GM23338 (cell line): ENCODE data around the gene CNOT11. TPM values are rescaled to one million over a fixed set of nuclear protein-coding genes. Genes with fewer than 3 reads are reported as not detected.

Experiments used
- ATAC-seq: fragments of 200-7000 bp; cut with Tn5 transposase; 3 replicates; pipeline ENCODE4 v1.9.1; 2020
- DNase-seq: peaks from one replicate; pipeline ENCODE4 v3.0.0-alpha.2; 2015; ENCODE audit warnings: low spot score
- H2AFZ ChIP-seq: fragments of 200-600 bp; sonication (generic); 2 replicates; pipeline ENCODE4 v1.8.0; 2016; ENCODE audit warnings: antibody characterized with exemption, mild to moderate bottlenecking, moderate library complexity
- H3F3A ChIP-seq: fragments of 200-600 bp; sonication (generic); replicated peaks from 2 replicates; pipeline ENCODE4 v1.8.0; 2017; ENCODE audit warnings: antibody characterized with exemption, mixed run types, low read depth
- H3K27ac ChIP-seq: fragments of 200-600 bp; sonication (generic); 2 replicates; pipeline ENCODE4 v1.6.1; 2016; ENCODE audit warnings: low read depth
- H3K27me3 ChIP-seq: fragments of 200-600 bp; sonication (generic); 2 replicates; pipeline ENCODE4 v1.8.0; 2016; ENCODE audit warnings: mild to moderate bottlenecking, mixed run types, moderate library complexity; ENCODE audit not compliant: insufficient read depth
- H3K36me3 ChIP-seq: fragments of 200-600 bp; sonication (generic); 2 replicates; pipeline ENCODE4 v1.8.0; 2016; ENCODE audit warnings: mild to moderate bottlenecking; ENCODE audit not compliant: insufficient read depth
- H3K4me1 ChIP-seq: fragments of 200-600 bp; sonication (generic); 2 replicates; pipeline ENCODE4 v1.8.0; 2016; ENCODE audit warnings: mild to moderate bottlenecking, moderate library complexity; ENCODE audit not compliant: insufficient read depth
- H3K4me2 ChIP-seq: fragments of 200-600 bp; sonication (generic); 2 replicates; pipeline ENCODE4 v1.7.1; 2017; ENCODE audit warnings: mixed run types
- H3K4me3 ChIP-seq: fragments of 200-600 bp; sonication (generic); 2 replicates; pipeline ENCODE4 v1.6.1; 2016; ENCODE audit warnings: mixed run types
- H3K79me2 ChIP-seq: fragments of 200-600 bp; sonication (generic); replicated peaks from 2 replicates; pipeline ENCODE4 v1.8.0; 2017; ENCODE audit warnings: mild to moderate bottlenecking; ENCODE audit not compliant: insufficient read depth
- H3K9me2 ChIP-seq: fragments of 200-600 bp; sonication (generic); 2 replicates; pipeline ENCODE4 v1.8.0; 2017; ENCODE audit not compliant: insufficient read depth
- H4K20me1 ChIP-seq: fragments of 200-600 bp; sonication (generic); replicated peaks from 2 replicates; pipeline ENCODE4 v1.8.0; 2017; ENCODE audit warnings: mild to moderate bottlenecking; ENCODE audit not compliant: insufficient read depth
- H3K27ac Mint-ChIP-seq: 2 replicates; pipeline ENCODE4 v1.8.0; 2020; ENCODE audit warnings: inconsistent platforms, mild to moderate bottlenecking, moderate library complexity, mixed read lengths
- H3K27me3 Mint-ChIP-seq: 3 replicates; pipeline ENCODE4 v1.8.0; 2022; ENCODE audit warnings: low read depth, mild to moderate bottlenecking, moderate library complexity, mixed read lengths, inconsistent platforms; ENCODE audit not compliant: insufficient read depth, poor library complexity
- H3K36me3 Mint-ChIP-seq: 3 replicates; pipeline ENCODE4 v1.8.0; 2021; ENCODE audit warnings: low read depth, mild to moderate bottlenecking, inconsistent platforms, moderate library complexity, mixed read lengths
- H3K4me1 Mint-ChIP-seq: 3 replicates; pipeline ENCODE4 v1.8.0; 2020; ENCODE audit warnings: mild to moderate bottlenecking, inconsistent platforms, mixed read lengths
- H3K4me3 Mint-ChIP-seq: 3 replicates; pipeline ENCODE4 v1.8.0; 2021; ENCODE audit warnings: moderate library complexity, mild to moderate bottlenecking, inconsistent platforms, mixed read lengths
- H3K9me3 Mint-ChIP-seq: 3 replicates; pipeline ENCODE4 v1.8.0; 2020; ENCODE audit warnings: moderate library complexity, mild to moderate bottlenecking, inconsistent platforms, mixed read lengths
- CREB1 ChIP-seq: fragments of 250-450 bp; sonication (Bioruptor Pico); IDR thresholded peaks from 2 replicates; pipeline ENCODE4 v1.5.0; 2020; ENCODE audit warnings: low read depth, mild to moderate bottlenecking, moderate library complexity
- EZH2 ChIP-seq: fragments of 200-600 bp; sonication (generic); IDR thresholded peaks from one replicate; pipeline ENCODE4 v1.8.0; 2017; ENCODE audit warnings: antibody characterized with exemption, mild to moderate bottlenecking, low read depth; ENCODE audit not compliant: unreplicated experiment
- EZH2phosphoT487 ChIP-seq: fragments of 200-600 bp; sonication (generic); IDR thresholded peaks from one replicate; pipeline ENCODE4 v1.8.1; 2018; ENCODE audit warnings: antibody characterized with exemption; ENCODE audit not compliant: unreplicated experiment
- JUNB ChIP-seq: IDR thresholded peaks from one replicate; pipeline ENCODE4 v1.6.1; 2016; ENCODE audit warnings: antibody characterized with exemption; ENCODE audit not compliant: unreplicated experiment
- POLR2AphosphoS5 ChIP-seq: IDR thresholded peaks from 2 replicates; pipeline ENCODE4 v1.6.1; 2016; ENCODE audit warnings: antibody characterized with exemption, low read depth
- STAT1 ChIP-seq: IDR thresholded peaks from one replicate; pipeline ENCODE4 v1.6.1; 2016; ENCODE audit warnings: antibody characterized with exemption; ENCODE audit not compliant: unreplicated experiment
- polyA plus RNA-seq: library from polyadenylated mRNA; unstranded; fragments of >200 nt; fragmentation: Nextera tagmentation; extraction: Ambion mirVana; gene quantifications from 2 replicates; pipeline ENCODE4 v1.2.1, GENCODE V29; 2016
- total RNA-seq: library from RNA; depleted of rRNA; stranded (reverse); fragments of >200 nt; shearing (Covaris generic); gene quantifications from 2 replicates; pipeline ENCODE4 v1.2.3, GENCODE V29; 2014
- TF ChIP-seq, protein P1 (sequence below), 2 experiments: fragments of 200-600 bp in 1 of 2; sonication (generic) in 1 of 2; conservative IDR thresholded peaks; 2 replicates each; pipeline versions ENCODE4 v1.5.1 to v1.6.1; 2016 to 2017; ENCODE audit warnings: antibody characterized with exemption in 2 of 2, low read depth in 2 of 2, mild to moderate bottlenecking in 2 of 2, moderate library complexity in 1 of 2
- TF ChIP-seq, protein P2 (sequence below): fragments of 250-450 bp; sonication (Bioruptor Pico); IDR thresholded peaks from 2 replicates; pipeline ENCODE4 v1.5.0; 2020; ENCODE audit warnings: mild to moderate bottlenecking, moderate library complexity

The CNOT11 gene
- total and polyA plus RNA-seq, 2 experiments from 2014 or later: 34.8 to 74.2 TPM

DNA sequence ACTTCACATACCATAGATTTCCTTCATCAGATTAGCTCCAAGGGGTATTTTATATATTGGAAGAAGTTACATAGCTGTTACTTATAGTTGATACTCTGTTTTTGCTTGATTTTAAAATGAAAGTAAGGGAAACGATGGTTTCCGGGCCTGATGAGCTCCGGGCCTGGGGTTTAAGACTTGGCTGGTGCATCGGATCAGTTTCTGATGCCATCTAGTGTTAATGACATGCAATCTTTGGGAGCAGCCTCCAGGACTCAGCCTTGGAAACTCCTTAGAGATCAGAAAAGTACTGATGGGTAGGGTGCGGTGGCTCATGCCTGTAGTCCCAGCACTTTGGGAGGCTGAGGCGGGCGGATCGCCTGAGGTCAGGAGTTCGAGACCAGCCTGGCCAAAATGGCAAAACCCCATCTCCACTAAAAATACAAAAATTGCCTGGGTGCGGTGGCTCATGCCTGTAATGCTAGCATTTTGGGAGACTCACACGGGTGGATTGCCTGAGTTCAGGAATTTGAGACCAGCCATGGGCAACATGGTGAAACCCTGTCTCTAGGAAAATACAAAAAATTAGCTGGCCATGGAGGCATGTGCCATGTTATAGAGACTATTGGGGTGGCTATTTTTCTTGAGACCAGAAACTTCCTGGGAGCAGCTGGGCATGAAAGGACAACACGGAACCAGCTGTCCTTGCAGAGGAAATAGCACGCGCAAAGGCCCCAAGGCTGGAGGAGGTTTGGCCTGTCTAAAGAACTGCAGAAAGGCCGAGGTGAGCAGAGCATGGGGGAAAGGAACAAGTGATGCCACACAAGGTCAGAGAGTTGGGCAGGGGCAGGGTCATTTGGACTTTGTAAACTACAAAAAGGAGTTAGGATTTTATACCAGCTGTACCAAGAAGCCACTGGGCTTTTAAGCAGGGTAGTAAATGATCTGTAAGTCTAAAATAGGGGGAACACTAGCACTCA, 46.9 kb upstream of the CNOT11 start:
- peaks cover 8% of the 10 kb centered on the region for H3K27me3 Mint-ChIP-seq
- H3K36me3 ChIP-seq: no peaks in the 10 kb centered on the region; the same call in 1 of the 2 replicates
- H3K36me3 Mint-ChIP-seq: no peaks in the 10 kb centered on the region
- no peak overlapping the region for H2AFZ ChIP-seq
- TF ChIP-seq, protein P1, sequence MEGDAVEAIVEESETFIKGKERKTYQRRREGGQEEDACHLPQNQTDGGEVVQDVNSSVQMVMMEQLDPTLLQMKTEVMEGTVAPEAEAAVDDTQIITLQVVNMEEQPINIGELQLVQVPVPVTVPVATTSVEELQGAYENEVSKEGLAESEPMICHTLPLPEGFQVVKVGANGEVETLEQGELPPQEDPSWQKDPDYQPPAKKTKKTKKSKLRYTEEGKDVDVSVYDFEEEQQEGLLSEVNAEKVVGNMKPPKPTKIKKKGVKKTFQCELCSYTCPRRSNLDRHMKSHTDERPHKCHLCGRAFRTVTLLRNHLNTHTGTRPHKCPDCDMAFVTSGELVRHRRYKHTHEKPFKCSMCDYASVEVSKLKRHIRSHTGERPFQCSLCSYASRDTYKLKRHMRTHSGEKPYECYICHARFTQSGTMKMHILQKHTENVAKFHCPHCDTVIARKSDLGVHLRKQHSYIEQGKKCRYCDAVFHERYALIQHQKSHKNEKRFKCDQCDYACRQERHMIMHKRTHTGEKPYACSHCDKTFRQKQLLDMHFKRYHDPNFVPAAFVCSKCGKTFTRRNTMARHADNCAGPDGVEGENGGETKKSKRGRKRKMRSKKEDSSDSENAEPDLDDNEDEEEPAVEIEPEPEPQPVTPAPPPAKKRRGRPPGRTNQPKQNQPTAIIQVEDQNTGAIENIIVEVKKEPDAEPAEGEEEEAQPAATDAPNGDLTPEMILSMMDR (conservative IDR thresholded peaks at IDR 0.05; ENCODE audit: low read depth in 2 of 2): peak; percentile 57 to 79
- TF ChIP-seq JUNB: no peak
- no peaks in the 10 kb centered on the region for H4K20me1 ChIP-seq
- H3K27ac Mint-ChIP-seq: no peak overlapping the region
- no peaks in the 10 kb centered on the region for H3F3A ChIP-seq
- peak; percentile 97 for ATAC-seq
- H3K4me2 ChIP-seq: no peak overlapping the region
- no peaks in the 10 kb centered on the region for H3K27me3 ChIP-seq
- peak; percentile 82 for DNase-seq
- no peaks in the 10 kb centered on the region for H3K4me1 ChIP-seq
- H3K79me2 ChIP-seq: no peaks in the 10 kb centered on the region
- no peak overlapping the region for H3K4me3 Mint-ChIP-seq
- H3K27ac ChIP-seq: no peak overlapping the region
- H3K4me1 Mint-ChIP-seq: peaks cover 14% of the 10 kb centered on the region; the same call in 2 of the 3 replicates
- peaks cover 10% of the 10 kb centered on the region; the same call in 2 of the 3 replicates for H3K9me3 Mint-ChIP-seq
- no peaks in the 10 kb centered on the region for H3K9me2 ChIP-seq
- H3K4me3 ChIP-seq: no peak overlapping the region

DNA sequence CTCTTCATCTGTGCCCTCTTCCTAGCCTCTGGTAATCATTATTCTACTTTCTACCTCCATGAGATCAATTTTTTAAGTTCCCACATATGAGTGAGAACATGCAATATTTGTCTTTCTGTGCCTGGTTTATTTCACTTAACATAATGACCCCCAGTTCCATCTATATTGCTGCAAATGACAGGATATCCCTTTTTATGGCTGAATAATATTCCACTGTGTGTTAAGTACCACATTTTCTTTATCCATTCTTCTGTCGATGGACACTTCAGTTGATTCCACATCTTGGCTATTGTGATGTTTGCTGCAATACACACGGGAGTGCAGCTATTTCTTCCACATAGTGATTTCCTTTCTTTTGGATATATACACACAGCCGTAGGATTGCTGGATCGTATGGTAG, 43.9 kb upstream of the CNOT11 start:
- H3F3A ChIP-seq: no peaks in the 10 kb centered on the region
- H3K9me2 ChIP-seq: no peaks in the 10 kb centered on the region
- no peak overlapping the region for H2AFZ ChIP-seq
- H3K36me3 Mint-ChIP-seq: no peaks in the 10 kb centered on the region
- no peak for DNase-seq
- H3K4me1 Mint-ChIP-seq: peaks cover 4% of the 10 kb centered on the region; the same call in 2 of the 3 replicates
- H3K79me2 ChIP-seq: no peaks in the 10 kb centered on the region
- no peaks in the 10 kb centered on the region for H4K20me1 ChIP-seq
- peaks cover 2% of the 10 kb centered on the region for H3K27me3 Mint-ChIP-seq
- no peak overlapping the region for H3K4me2 ChIP-seq
- H3K27ac Mint-ChIP-seq: no peak overlapping the region
- H3K4me3 Mint-ChIP-seq: no peak overlapping the region
- H3K9me3 Mint-ChIP-seq: peaks cover 10% of the 10 kb centered on the region; the same call in 2 of the 3 replicates
- ATAC-seq: no peak
- no peak overlapping the region for H3K4me3 ChIP-seq
- no peak overlapping the region for H3K27ac ChIP-seq
- no peaks in the 10 kb centered on the region for H3K4me1 ChIP-seq
- no peaks in the 10 kb centered on the region; the same call in 1 of the 2 replicates for H3K36me3 ChIP-seq
- TF ChIP-seq EZH2phosphoT487 (no peak), CREB1 (no peak), POLR2AphosphoS5 (no peak)
- H3K27me3 ChIP-seq: no peaks in the 10 kb centered on the region

DNA sequence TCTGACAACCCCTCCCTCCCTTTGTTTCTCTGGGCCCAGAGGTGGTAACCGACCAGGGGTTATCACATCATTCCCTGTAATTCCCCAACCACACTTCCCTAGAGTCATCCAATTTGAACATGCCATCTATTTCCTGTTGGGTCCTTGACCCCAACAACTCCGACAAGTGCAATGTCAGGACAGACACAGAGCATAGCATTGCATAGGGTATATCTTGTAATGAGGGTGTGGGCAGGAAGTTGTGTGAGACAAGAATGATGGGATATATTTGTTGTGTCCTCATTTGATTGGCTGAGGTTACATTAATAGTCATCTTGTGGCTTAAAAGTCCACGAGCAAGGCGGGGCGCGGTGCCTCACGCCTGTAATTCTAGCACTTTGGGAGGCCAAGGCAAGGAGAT, 33.4 kb upstream of the CNOT11 start:
- Mint-ChIP-seq H3K4me3 (no peak overlapping the region), H3K27me3 (peaks cover 5% of the 10 kb centered on the region), H3K4me1 (no peaks in the 10 kb centered on the region; the same call in 1 of the 3 replicates), H3K9me3 (peaks cover 3% of the 10 kb centered on the region; the same call in 1 of the 3 replicates), H3K36me3 (no peaks in the 10 kb centered on the region), H3K27ac (no peak overlapping the region)
- Histone ChIP-seq H3K4me2 (no peak overlapping the region), H3K4me1 (no peaks in the 10 kb centered on the region), H3F3A (no peaks in the 10 kb centered on the region), H3K27me3 (no peaks in the 10 kb centered on the region), H4K20me1 (no peaks in the 10 kb centered on the region), H3K36me3 (no peaks in the 10 kb centered on the region), H3K79me2 (no peaks in the 10 kb centered on the region), H3K9me2 (no peaks in the 10 kb centered on the region), H2AFZ (no peak overlapping the region), H3K4me3 (no peak overlapping the region), H3K27ac (no peak overlapping the region)
- DNase-seq (no peak), ATAC-seq (no peak)
- TF ChIP-seq STAT1 (no peak), EZH2 (no peak)
- TF ChIP-seq, protein P2, sequence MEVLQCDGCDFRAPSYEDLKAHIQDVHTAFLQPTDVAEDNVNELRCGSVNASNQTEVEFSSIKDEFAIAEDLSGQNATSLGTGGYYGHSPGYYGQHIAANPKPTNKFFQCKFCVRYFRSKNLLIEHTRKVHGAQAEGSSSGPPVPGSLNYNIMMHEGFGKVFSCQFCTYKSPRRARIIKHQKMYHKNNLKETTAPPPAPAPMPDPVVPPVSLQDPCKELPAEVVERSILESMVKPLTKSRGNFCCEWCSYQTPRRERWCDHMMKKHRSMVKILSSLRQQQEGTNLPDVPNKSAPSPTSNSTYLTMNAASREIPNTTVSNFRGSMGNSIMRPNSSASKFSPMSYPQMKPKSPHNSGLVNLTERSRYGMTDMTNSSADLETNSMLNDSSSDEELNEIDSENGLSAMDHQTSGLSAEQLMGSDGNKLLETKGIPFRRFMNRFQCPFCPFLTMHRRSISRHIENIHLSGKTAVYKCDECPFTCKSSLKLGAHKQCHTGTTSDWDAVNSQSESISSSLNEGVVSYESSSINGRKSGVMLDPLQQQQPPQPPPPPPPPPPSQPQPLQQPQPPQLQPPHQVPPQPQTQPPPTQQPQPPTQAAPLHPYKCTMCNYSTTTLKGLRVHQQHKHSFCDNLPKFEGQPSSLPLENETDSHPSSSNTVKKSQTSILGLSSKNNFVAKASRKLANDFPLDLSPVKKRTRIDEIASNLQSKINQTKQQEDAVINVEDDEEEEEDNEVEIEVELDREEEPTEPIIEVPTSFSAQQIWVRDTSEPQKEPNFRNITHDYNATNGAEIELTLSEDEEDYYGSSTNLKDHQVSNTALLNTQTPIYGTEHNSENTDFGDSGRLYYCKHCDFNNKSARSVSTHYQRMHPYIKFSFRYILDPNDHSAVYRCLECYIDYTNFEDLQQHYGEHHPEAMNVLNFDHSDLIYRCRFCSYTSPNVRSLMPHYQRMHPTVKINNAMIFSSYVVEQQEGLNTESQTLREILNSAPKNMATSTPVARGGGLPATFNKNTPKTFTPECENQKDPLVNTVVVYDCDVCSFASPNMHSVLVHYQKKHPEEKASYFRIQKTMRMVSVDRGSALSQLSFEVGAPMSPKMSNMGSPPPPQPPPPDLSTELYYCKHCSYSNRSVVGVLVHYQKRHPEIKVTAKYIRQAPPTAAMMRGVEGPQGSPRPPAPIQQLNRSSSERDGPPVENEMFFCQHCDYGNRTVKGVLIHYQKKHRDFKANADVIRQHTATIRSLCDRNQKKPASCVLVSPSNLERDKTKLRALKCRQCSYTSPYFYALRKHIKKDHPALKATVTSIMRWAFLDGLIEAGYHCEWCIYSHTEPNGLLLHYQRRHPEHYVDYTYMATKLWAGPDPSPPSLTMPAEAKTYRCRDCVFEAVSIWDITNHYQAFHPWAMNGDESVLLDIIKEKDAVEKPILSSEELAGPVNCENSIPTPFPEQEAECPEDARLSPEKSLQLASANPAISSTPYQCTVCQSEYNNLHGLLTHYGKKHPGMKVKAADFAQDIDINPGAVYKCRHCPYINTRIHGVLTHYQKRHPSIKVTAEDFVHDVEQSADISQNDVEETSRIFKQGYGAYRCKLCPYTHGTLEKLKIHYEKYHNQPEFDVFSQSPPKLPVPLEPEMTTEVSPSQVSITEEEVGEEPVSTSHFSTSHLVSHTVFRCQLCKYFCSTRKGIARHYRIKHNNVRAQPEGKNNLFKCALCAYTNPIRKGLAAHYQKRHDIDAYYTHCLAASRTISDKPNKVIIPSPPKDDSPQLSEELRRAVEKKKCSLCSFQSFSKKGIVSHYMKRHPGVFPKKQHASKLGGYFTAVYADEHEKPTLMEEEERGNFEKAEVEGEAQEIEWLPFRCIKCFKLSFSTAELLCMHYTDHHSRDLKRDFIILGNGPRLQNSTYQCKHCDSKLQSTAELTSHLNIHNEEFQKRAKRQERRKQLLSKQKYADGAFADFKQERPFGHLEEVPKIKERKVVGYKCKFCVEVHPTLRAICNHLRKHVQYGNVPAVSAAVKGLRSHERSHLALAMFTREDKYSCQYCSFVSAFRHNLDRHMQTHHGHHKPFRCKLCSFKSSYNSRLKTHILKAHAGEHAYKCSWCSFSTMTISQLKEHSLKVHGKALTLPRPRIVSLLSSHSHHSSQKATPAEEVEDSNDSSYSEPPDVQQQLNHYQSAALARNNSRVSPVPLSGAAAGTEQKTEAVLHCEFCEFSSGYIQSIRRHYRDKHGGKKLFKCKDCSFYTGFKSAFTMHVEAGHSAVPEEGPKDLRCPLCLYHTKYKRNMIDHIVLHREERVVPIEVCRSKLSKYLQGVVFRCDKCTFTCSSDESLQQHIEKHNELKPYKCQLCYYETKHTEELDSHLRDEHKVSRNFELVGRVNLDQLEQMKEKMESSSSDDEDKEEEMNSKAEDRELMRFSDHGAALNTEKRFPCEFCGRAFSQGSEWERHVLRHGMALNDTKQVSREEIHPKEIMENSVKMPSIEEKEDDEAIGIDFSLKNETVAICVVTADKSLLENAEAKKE (CRISPR knock-in tag): no peak
